ENCODE results near the gene CHCHD3.

DNA sequence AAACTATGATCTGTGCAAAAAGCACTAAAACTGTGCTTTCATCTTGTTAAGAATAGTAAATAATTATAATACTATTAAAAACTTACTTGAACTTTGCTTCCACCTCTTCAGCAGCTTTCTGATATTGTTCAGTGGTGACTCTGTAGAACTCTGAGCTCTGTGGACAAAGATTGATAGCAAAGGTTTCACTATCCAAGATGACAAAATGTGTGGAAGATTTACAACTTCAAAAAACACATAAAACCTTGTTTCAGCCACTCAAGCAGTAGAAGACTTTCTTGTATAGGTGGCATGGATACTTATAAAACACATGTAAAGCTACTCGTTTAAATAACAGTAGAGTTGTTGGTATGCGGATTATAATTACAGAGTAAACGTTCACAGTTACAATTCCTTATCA is 243.6 kb downstream of the CHCHD3 start:
- no peak for TF ChIP-seq ZC3H10 (CRISPR knock-in tag; IDR thresholded peaks at IDR 0.05)
- no peak for TF ChIP-seq ZFP30 (CRISPR knock-in tag; IDR thresholded peaks at IDR 0.05)

Data from SK-N-SH treated with all-trans-retinoic acid at 6 μM for 48 hours (cell line).